Caco-2 (cell line): Measurements from ENCODE around the gene CNOT1. TPM values are rescaled to one million over a fixed set of nuclear protein-coding genes. Genes with fewer than 3 reads are reported as not detected.

Experiments used
- BruUV-seq: library from RNA; stranded (reverse); fragments of 400-500 nt; replicated peaks from 2 replicates; lab custom pipeline; 2021; lab: Mats Ljungman, UMichigan
- CTCF ChIA-PET: fragments of 300-600 bp; sonication (Branson Sonifier 250); formaldehyde crosslinking; loops from one replicate; lab custom pipeline; 2022; ENCODE audit warnings: antibody characterized with exemption; lab: Charles Lee
- POLR2A ChIA-PET: fragments of 300-600 bp; sonication (Branson Sonifier 250); formaldehyde crosslinking; loops from one replicate; lab custom pipeline; 2022; ENCODE audit warnings: antibody characterized with exemption; lab: Charles Lee
- DNase-seq, 2 experiments: peaks; one replicate each; pipeline versions ENCODE4 v3.0.0 to v3.0.0-alpha.2; 2020 to 2022
- H3K27me3 ChIP-seq: replicated peaks from 2 replicates; pipeline ENCODE4 v1.6.0; 2011; ENCODE audit warnings: low read length; ENCODE audit not compliant: control insufficient read depth, insufficient read depth
- H3K36me3 ChIP-seq: 2 replicates; pipeline ENCODE4 v1.5.1; 2011; ENCODE audit warnings: low read length; ENCODE audit not compliant: control insufficient read depth, insufficient read depth
- H3K4me1 ChIP-seq: fragments of 250-450 bp; sonication (Bioruptor Pico); 2 replicates; pipeline ENCODE4 v1.5.1; 2020; ENCODE audit warnings: mild to moderate bottlenecking
- H3K4me3 ChIP-seq: 2 replicates; pipeline ENCODE4 v1.5.1; 2011; ENCODE audit warnings: low read depth, mild to moderate bottlenecking, control low read depth, low read length
- H3K9me3 ChIP-seq: fragments of 250-450 bp; sonication (Bioruptor Pico); 2 replicates; pipeline ENCODE4 v1.5.1; 2020; ENCODE audit warnings: mild to moderate bottlenecking, moderate library complexity
- H3K27ac Mint-ChIP-seq: one replicate; pipeline ENCODE4 v1.8.0; 2022; ENCODE audit warnings: mixed read lengths; ENCODE audit not compliant: unreplicated experiment
- H3K27me3 Mint-ChIP-seq: one replicate; pipeline ENCODE4 v1.8.0; 2022; ENCODE audit warnings: mixed read lengths; ENCODE audit not compliant: insufficient read depth, unreplicated experiment
- H3K36me3 Mint-ChIP-seq: one replicate; pipeline ENCODE4 v1.8.0; 2022; ENCODE audit warnings: mild to moderate bottlenecking, mixed read lengths; ENCODE audit not compliant: insufficient read depth, unreplicated experiment
- H3K4me1 Mint-ChIP-seq: one replicate; pipeline ENCODE4 v1.8.0; 2022; ENCODE audit warnings: low read depth, mixed read lengths; ENCODE audit not compliant: unreplicated experiment
- H3K4me3 Mint-ChIP-seq: one replicate; pipeline ENCODE4 v1.8.0; 2022; ENCODE audit warnings: mild to moderate bottlenecking, moderate library complexity, mixed read lengths; ENCODE audit not compliant: unreplicated experiment
- H3K9me3 Mint-ChIP-seq: one replicate; pipeline ENCODE4 v1.8.0; 2022; ENCODE audit warnings: mixed read lengths; ENCODE audit not compliant: unreplicated experiment
- intact Hi-C: fragments of 100-400 bp; cut with micrococcal nuclease; formaldehyde crosslinking; loops from one replicate; pipeline ENCODE4 v1.10.0; 2022; ENCODE audit not compliant: unreplicated experiment
- total RNA-seq: library from RNA; stranded (reverse); gene quantifications from 2 replicates; pipeline ENCODE4 v1.2.3, GENCODE V29; 2022
- TF ChIP-seq, protein P1 (sequence below), 2 experiments: fragments of 200-600 bp in 1 of 2; IDR thresholded peaks; 1 replicate in 1 of 2; 2 replicates in 1 of 2; pipeline versions ENCODE4 v1.5.1 to v1.8.0; 2011 to 2022; ENCODE audit warnings: antibody characterized with exemption in 1 of 2, control low read depth in 1 of 2, inconsistent platforms in 1 of 2, low read depth in 1 of 2, low read length in 1 of 2, mild to moderate bottlenecking in 1 of 2, moderate library complexity in 1 of 2; ENCODE audit not compliant: insufficient read depth in 1 of 2, severe bottlenecking in 1 of 2, unreplicated experiment in 1 of 2

The CNOT1 gene
- total RNA-seq, 1 experiment from 2014 or later = 413 TPM

- Mint-ChIP-seq H3K27me3 (no peaks in the 10 kb centered on the region), H3K4me3 (no peak overlapping the region), H3K9me3 (no peaks in the 10 kb centered on the region), H3K27ac (no peak overlapping the region), H3K4me1 (no peaks in the 10 kb centered on the region), H3K36me3 (peaks cover 50% of the 10 kb centered on the region)
- TF ChIP-seq, protein P1, sequence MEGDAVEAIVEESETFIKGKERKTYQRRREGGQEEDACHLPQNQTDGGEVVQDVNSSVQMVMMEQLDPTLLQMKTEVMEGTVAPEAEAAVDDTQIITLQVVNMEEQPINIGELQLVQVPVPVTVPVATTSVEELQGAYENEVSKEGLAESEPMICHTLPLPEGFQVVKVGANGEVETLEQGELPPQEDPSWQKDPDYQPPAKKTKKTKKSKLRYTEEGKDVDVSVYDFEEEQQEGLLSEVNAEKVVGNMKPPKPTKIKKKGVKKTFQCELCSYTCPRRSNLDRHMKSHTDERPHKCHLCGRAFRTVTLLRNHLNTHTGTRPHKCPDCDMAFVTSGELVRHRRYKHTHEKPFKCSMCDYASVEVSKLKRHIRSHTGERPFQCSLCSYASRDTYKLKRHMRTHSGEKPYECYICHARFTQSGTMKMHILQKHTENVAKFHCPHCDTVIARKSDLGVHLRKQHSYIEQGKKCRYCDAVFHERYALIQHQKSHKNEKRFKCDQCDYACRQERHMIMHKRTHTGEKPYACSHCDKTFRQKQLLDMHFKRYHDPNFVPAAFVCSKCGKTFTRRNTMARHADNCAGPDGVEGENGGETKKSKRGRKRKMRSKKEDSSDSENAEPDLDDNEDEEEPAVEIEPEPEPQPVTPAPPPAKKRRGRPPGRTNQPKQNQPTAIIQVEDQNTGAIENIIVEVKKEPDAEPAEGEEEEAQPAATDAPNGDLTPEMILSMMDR (IDR thresholded peaks at IDR 0.05; ENCODE audit: insufficient read depth in 1 of 2, low read depth in 1 of 2, low read length in 1 of 2, severe bottlenecking in 1 of 2, unreplicated experiment in 1 of 2) = peak in 1 of 2 experiments; percentile 10
- Histone ChIP-seq H3K9me3 (no peaks in the 10 kb centered on the region), H3K4me3 (no peak overlapping the region), H3K36me3 (no peaks in the 10 kb centered on the region), H3K4me1 (no peaks in the 10 kb centered on the region), H3K27me3 (no peaks in the 10 kb centered on the region)
- BruUV-seq = no TSS peak
- intact Hi-C loops = no loop called here
- POLR2A ChIA-PET = no interaction called here
- CTCF ChIA-PET = interaction anchor here (0.7 kb wide), 1 partner anchor 19 kb away, joined by 3 read pairs; no protein-coding TSS in a partner anchor
- no peak for DNase-seq
These were observed 123.1 kb downstream of the CNOT1 start for GRCh38 chr16:58506241-58507194.

DNA sequence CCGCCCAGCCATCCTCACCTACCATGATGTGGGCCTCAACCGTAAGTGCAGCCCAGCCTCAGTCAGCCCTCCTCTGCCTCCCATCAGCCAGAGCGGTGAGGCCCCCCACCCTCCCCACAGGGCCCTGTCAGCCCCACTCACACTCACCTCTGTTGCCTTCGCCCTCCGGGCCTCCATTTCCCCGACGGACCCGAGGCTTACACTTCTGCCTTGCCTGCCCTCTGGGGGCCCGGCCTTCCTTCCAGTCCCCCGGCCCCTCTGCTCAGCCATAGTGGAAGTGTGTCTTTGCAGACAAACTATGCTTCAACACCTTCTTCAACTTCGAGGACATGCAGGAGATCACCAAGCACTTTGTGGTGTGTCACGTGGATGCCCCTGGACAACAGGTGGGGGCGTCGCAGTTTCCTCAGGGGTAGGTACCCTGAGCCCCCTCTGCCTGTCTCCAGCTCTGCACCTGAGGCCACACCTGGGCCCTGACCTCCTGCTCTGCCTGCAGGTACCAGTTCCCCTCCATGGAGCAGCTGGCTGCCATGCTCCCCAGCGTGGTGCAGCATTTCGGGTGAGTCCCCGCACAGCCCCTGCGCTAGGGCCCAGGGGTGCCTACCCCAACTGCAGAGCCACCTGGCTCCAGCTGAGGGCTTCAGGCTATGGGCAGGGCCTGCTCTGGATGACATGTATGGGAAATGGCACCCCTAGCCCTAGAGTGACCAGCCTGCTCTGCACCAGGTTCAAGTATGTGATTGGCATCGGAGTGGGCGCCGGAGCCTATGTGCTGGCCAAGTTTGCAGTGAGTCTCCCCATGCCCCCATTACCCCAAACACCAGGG, 125.5 kb downstream of the CNOT1 start:
- Histone ChIP-seq H3K9me3 (no peaks in the 10 kb centered on the region), H3K36me3 (no peaks in the 10 kb centered on the region), H3K27me3 (no peaks in the 10 kb centered on the region), H3K4me3 (no peak overlapping the region), H3K4me1 (peaks cover 7% of the 10 kb centered on the region)
- DNase-seq = peak in 1 of 2 experiments; percentile 35
- H3K36me3 Mint-ChIP-seq = peaks cover 45% of the 10 kb centered on the region
- ChIA-PET POLR2A (no interaction called here), CTCF (no interaction called here)
- no peaks in the 10 kb centered on the region for H3K9me3 Mint-ChIP-seq
- no peak overlapping the region for H3K27ac Mint-ChIP-seq
- no peaks in the 10 kb centered on the region for H3K27me3 Mint-ChIP-seq
- no peak overlapping the region for H3K4me3 Mint-ChIP-seq
- H3K4me1 Mint-ChIP-seq = no peaks in the 10 kb centered on the region
- intact Hi-C loops = loop anchor here (5.0 kb wide), 1 partner anchor 167 kb away; no protein-coding TSS in a partner anchor
- TF ChIP-seq, protein P1 (IDR thresholded peaks at IDR 0.05; ENCODE audit: insufficient read depth in 1 of 2, low read depth in 1 of 2, low read length in 1 of 2, severe bottlenecking in 1 of 2, unreplicated experiment in 1 of 2) = no peak
- BruUV-seq = no TSS peak
